GM23248 (cell line): Measurements from ENCODE around the gene PTGS1. TPM values are rescaled to one million over a fixed set of nuclear protein-coding genes. Genes with fewer than 3 reads are reported as not detected.
A peak's percentile ranks its signal among the peaks of the same experiment; 100 is the strongest.

Experiments
- DNase-seq: peaks from one replicate; pipeline ENCODE4 v3.0.0-alpha.2; 2015
- H2AFZ ChIP-seq: fragments of 200-600 bp; sonication (generic); 2 replicates; pipeline ENCODE4 v1.6.1; 2016; ENCODE audit warnings: antibody characterized with exemption
- H3F3A ChIP-seq: fragments of 200-600 bp; sonication (generic); 2 replicates; pipeline ENCODE4 v1.6.1; 2016; ENCODE audit warnings: mild to moderate bottlenecking, antibody characterized with exemption, mixed run types; ENCODE audit not compliant: insufficient read depth
- H3K27ac ChIP-seq: fragments of 200-600 bp; sonication (generic); 2 replicates; pipeline ENCODE4 v1.5.1; 2016; ENCODE audit warnings: mild to moderate bottlenecking
- H3K27me3 ChIP-seq: fragments of 200-600 bp; sonication (generic); replicated peaks from 2 replicates; pipeline ENCODE4 v1.6.1; 2016; ENCODE audit warnings: mild to moderate bottlenecking; ENCODE audit not compliant: insufficient read depth
- H3K36me3 ChIP-seq: fragments of 200-600 bp; sonication (generic); 2 replicates; pipeline ENCODE4 v1.6.1; 2016; ENCODE audit warnings: low read depth, mild to moderate bottlenecking
- H3K4me1 ChIP-seq: fragments of 200-600 bp; sonication (generic); 2 replicates; pipeline ENCODE4 v1.6.1; 2016; ENCODE audit warnings: mild to moderate bottlenecking; ENCODE audit not compliant: insufficient read depth
- H3K4me2 ChIP-seq: fragments of 200-600 bp; sonication (generic); one replicate; pipeline ENCODE4 v1.6.1; 2016; ENCODE audit warnings: mild to moderate bottlenecking; ENCODE audit not compliant: unreplicated experiment
- H3K4me3 ChIP-seq: fragments of 200-600 bp; sonication (generic); 2 replicates; pipeline ENCODE4 v1.5.1; 2016; ENCODE audit warnings: mild to moderate bottlenecking
- H3K79me2 ChIP-seq: fragments of 200-600 bp; sonication (generic); 2 replicates; pipeline ENCODE4 v1.6.1; 2016; ENCODE audit warnings: mild to moderate bottlenecking; ENCODE audit not compliant: insufficient read depth
- H3K9ac ChIP-seq: fragments of 200-600 bp; sonication (generic); 2 replicates; pipeline ENCODE4 v1.6.1; 2016; ENCODE audit warnings: mild to moderate bottlenecking
- H3K9me2 ChIP-seq: fragments of 200-600 bp; sonication (generic); 2 replicates; pipeline ENCODE4 v1.6.1; 2016; ENCODE audit warnings: mixed run types, mild to moderate bottlenecking, moderate library complexity; ENCODE audit not compliant: insufficient read depth
- H3K9me3 ChIP-seq: fragments of 200-600 bp; sonication (generic); one replicate; pipeline ENCODE4 v1.6.1; 2017; ENCODE audit warnings: low read depth
- H4K20me1 ChIP-seq: fragments of 200-600 bp; sonication (generic); 2 replicates; pipeline ENCODE4 v1.6.0; 2016; ENCODE audit not compliant: insufficient read depth
- EZH2 ChIP-seq: fragments of 200-600 bp; sonication (generic); IDR thresholded peaks from 2 replicates; pipeline ENCODE4 v1.6.1; 2018; ENCODE audit warnings: antibody characterized with exemption, mild to moderate bottlenecking; ENCODE audit not compliant: insufficient read depth, poor library complexity, severe bottlenecking
- EZH2phosphoT487 ChIP-seq: fragments of 200-600 bp; sonication (generic); IDR thresholded peaks from 2 replicates; pipeline ENCODE4 v1.6.1; 2018; ENCODE audit warnings: antibody characterized with exemption, moderate library complexity, mild to moderate bottlenecking, low read depth; ENCODE audit not compliant: insufficient read depth
- WGBS, 2 experiments: methylation state at CpG; one replicate each; pipeline ENCODE4 v1.1.6; 2015 to 2017; ENCODE audit warnings: low lambda C conversion rate in 2 of 2, low coverage in 1 of 2; ENCODE audit errors: missing lambda C conversion rate in 2 of 2; 5-methylcytosine and 5-hydroxymethylcytosine counted together
- in situ Hi-C: fragments of 300-500 bp; cut with MboI; formaldehyde crosslinking; loops from 2 replicates; pipeline ENCODE4 v1.15.0; 2020
- polyA plus RNA-seq: library from polyadenylated mRNA; unstranded; fragments of >200 nt; fragmentation: Nextera tagmentation; extraction: Ambion mirVana; gene quantifications from 2 replicates; pipeline ENCODE4 v1.2.1, GENCODE V29; 2016
- total RNA-seq: library from RNA; depleted of rRNA; stranded (reverse); fragments of >200 nt; shearing (Covaris generic); gene quantifications from 2 replicates; pipeline ENCODE4 v1.2.3, GENCODE V29; 2014

The PTGS1 gene
- total and polyA plus RNA-seq, 2 experiments from 2014 or later, result 39.6 to 43.8 TPM

DNA sequence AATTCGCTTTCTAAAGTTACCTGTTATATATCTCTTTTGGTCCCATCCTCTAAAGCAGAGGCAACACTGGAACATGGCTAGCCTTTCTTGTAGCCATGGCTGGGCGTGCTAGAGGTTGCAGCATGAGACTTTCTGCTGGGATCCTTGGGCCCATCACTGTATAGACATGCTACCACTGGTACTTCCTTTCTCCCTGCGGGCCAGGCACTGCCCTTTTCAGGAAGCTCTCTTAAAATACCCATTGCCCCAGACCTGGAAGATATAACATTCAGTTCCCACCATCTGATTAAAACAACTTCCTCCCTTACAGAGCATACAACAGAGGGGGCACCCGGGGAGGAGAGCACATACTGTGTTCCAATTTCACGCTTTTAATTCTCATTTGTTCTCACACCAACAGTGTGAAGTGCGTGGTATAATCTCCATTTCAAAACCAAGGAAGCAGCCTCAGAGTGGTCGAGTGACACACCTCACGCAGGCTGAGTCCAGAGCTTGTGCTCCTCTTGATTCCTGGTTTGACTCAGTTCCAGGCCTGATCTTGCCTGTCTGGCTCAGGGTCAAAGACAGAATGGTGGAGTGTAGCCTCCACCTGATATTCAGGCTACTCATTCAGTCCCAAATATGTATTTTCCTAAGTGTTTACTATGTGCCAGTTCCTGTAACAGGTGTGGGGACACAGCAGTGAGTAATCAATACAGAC is 22.6 kb downstream of the PTGS1 start:
- Histone ChIP-seq H3K4me1 (peaks cover 44% of the 10 kb centered on the region), H3K9ac (peak overlapping the region; percentile 54; the same call in 1 of the 2 replicates), H3K27me3 (no peaks in the 10 kb centered on the region), H3F3A (peaks cover 42% of the 10 kb centered on the region), H3K9me2 (no peaks in the 10 kb centered on the region), H3K9me3 (no peaks in the 10 kb centered on the region), H3K27ac (peak overlapping the region; percentile 87), H3K36me3 (no peaks in the 10 kb centered on the region), H3K79me2 (no peaks in the 10 kb centered on the region), H4K20me1 (no peaks in the 10 kb centered on the region), H3K4me3 (no peak overlapping the region), H3K4me2 (peak overlapping the region; percentile 78), H2AFZ (no peak overlapping the region)
- TF ChIP-seq EZH2 (no peak), EZH2phosphoT487 (no peak)
- DNase-seq, result no peak
- in situ Hi-C loops, result no loop called here
- WGBS, 2 experiments, result 88 to 91% methylated on average over 8 of the region's 8 CpGs

DNA sequence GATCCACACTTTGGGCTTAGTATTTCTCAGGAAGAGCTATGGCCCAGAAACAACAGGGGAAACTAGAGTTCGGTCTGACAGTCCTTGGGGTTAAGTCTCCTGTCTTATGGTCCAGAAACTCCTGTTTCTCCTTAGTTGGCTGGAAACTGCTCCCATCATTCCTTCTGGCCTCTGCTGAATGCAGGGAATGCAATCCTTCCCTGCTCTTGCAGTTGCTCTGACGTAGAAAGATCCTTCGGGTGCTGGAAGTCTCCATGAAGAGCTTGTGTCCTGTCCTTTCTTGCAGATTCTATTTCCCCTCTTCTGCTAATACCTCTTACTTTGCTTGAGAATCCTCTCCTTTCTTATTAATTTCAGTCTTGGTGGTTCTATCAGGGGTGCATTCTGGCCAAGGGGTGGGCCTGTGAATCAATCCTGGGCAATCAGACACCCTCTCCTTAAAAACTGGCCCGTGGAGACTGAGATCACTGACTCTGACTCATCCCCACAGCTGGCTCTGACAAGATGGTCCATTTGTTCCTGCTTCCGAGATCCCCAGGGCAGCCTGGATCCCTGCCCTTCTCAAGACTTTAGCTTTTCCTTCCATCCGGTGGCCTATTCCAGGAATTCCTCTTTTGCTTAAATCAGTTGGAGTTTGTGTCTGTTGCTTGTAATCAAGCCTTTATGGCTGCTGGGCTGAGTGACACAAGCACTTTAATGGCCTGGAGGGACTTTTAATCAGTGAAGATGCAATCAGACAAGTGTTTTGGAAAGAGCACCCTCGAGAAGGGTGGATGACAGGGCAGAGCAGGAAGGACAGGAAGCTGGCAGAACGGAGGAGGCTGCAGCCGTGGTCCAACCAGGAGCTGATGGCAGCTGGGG is 23.7 kb downstream of the PTGS1 start:
- in situ Hi-C loops, result no loop called here
- peak; percentile 93 for DNase-seq
- no peak for TF ChIP-seq EZH2phosphoT487
- TF ChIP-seq EZH2, result no peak
- Histone ChIP-seq H3K4me3 (peak overlapping the region; percentile 47; the same call in 1 of the 2 replicates), H3K4me2 (peak overlapping the region; percentile 78), H4K20me1 (no peaks in the 10 kb centered on the region), H3K9me2 (no peaks in the 10 kb centered on the region), H3K4me1 (peaks cover 43% of the 10 kb centered on the region), H3K9me3 (no peaks in the 10 kb centered on the region), H2AFZ (peak overlapping the region; percentile 69), H3K9ac (peak overlapping the region; percentile 54), H3K79me2 (no peaks in the 10 kb centered on the region), H3K36me3 (no peaks in the 10 kb centered on the region), H3K27me3 (no peaks in the 10 kb centered on the region), H3F3A (peaks cover 42% of the 10 kb centered on the region), H3K27ac (peak overlapping the region; percentile 87)
- 10 to 11% methylated on average over 9 of the region's 9 CpGs for WGBS, 2 experiments

DNA sequence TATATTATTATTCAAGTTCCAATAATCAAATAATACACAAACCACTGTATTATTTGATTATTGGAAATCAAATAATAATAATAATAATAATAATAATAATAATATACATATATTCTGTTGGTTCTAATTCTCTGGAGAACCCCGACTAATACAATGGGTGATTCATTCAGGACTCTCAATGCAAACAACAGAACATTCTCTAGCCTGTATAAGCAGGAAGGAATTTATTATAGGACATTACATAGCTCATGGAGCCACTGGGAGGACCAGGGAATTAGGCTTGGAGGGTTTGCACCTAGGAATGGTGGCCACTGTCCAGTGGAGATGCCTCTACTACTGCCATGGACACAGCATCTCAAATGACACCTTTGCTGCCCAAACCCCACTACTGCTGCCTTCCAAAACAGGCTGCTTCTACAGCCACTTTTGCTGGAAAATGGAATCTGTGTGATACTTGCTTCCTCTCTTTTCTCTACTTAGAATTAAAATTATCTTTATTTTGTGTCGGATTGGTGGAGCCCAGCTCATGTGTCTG is 25.9 kb downstream of the PTGS1 start:
- Histone ChIP-seq H3K4me2 (no peak overlapping the region), H3K4me1 (peaks cover 40% of the 10 kb centered on the region), H2AFZ (no peak overlapping the region), H3K9me3 (no peaks in the 10 kb centered on the region), H4K20me1 (no peaks in the 10 kb centered on the region), H3K79me2 (no peaks in the 10 kb centered on the region), H3K27me3 (no peaks in the 10 kb centered on the region), H3F3A (peaks cover 39% of the 10 kb centered on the region), H3K9me2 (no peaks in the 10 kb centered on the region), H3K9ac (no peak overlapping the region), H3K36me3 (no peaks in the 10 kb centered on the region), H3K4me3 (no peak overlapping the region), H3K27ac (no peak overlapping the region)
- 83 to 91% methylated on average over 2 of the region's 2 CpGs for WGBS, 2 experiments
- in situ Hi-C loops, result no loop called here
- TF ChIP-seq EZH2phosphoT487 (no peak), EZH2 (no peak)
- no peak for DNase-seq

DNA sequence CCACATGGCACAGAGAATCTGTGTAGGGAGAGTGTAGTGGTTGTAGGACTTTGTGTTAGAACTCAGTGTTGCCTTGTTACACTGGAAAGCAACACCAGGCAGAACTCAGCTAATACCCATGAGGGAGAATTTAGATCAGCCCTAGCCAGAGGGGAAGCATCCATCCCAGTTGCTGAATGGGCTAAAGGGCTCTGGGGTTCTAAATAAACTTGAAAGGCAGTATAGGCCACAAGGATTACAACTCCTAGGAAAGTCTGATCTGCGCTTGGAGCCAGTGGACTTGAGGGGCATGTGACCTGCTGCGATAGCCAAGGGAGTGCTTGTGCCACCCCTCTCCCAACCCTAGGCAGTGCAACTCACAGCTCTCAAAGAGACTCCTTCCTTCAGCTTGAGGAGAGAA is 26.9 kb downstream of the PTGS1 start:
- H3K27me3 ChIP-seq, result no peaks in the 10 kb centered on the region
- no peaks in the 10 kb centered on the region for H4K20me1 ChIP-seq
- TF ChIP-seq EZH2 (no peak), EZH2phosphoT487 (no peak)
- no peaks in the 10 kb centered on the region for H3K9me3 ChIP-seq
- 97 to 100% methylated on average over 2 of the region's 2 CpGs for WGBS, 2 experiments
- no peak overlapping the region for H2AFZ ChIP-seq
- H3K4me3 ChIP-seq, result no peak overlapping the region
- H3F3A ChIP-seq, result peaks cover 37% of the 10 kb centered on the region
- H3K36me3 ChIP-seq, result no peaks in the 10 kb centered on the region
- H3K4me2 ChIP-seq, result no peak overlapping the region
- no peaks in the 10 kb centered on the region for H3K79me2 ChIP-seq
- no peaks in the 10 kb centered on the region for H3K9me2 ChIP-seq
- H3K4me1 ChIP-seq, result peaks cover 37% of the 10 kb centered on the region
- H3K9ac ChIP-seq, result no peak overlapping the region
- in situ Hi-C loops, result no loop called here
- no peak for DNase-seq
- H3K27ac ChIP-seq, result no peak overlapping the region
